SK-N-SH treated with all-trans-retinoic acid at 6 μM for 48 hours (cell line): ENCODE measurements around the gene DAB2IP.

Experiments
- CREB5 ChIP-seq: fragments of 250-450 bp; sonication (Bioruptor Pico); IDR thresholded peaks from 2 replicates; pipeline ENCODE4 v1.5.1; 2020; ENCODE audit warnings: low read depth, mild to moderate bottlenecking, moderate library complexity
- PATZ1 ChIP-seq: fragments of 250-450 bp; sonication (Bioruptor Pico); IDR thresholded peaks from 2 replicates; pipeline ENCODE4 v1.8.0; 2020; ENCODE audit warnings: mild to moderate bottlenecking, moderate library complexity, borderline replicate concordance
- PPARA ChIP-seq: fragments of 250-450 bp; sonication (Bioruptor Pico); IDR thresholded peaks from 2 replicates; pipeline ENCODE4 v1.5.0; 2020; ENCODE audit warnings: mild to moderate bottlenecking, borderline replicate concordance
- RARB ChIP-seq: fragments of 250-450 bp; sonication (Bioruptor Pico); IDR thresholded peaks from 2 replicates; pipeline ENCODE4 v1.8.0; 2021; ENCODE audit warnings: mild to moderate bottlenecking, moderate library complexity
- TSHZ2 ChIP-seq: fragments of 250-450 bp; sonication (Bioruptor Pico); IDR thresholded peaks from 2 replicates; pipeline ENCODE4 v1.5.0; 2020; ENCODE audit warnings: mild to moderate bottlenecking, moderate library complexity
- ZFP30 ChIP-seq: fragments of 450-650 bp; formaldehyde crosslinking; IDR thresholded peaks from 2 replicates; pipeline ENCODE4 v1.5.0; 2022; ENCODE audit warnings: mild to moderate bottlenecking, moderate library complexity
- ZNF70 ChIP-seq: fragments of 450-650 bp; formaldehyde crosslinking; IDR thresholded peaks from 2 replicates; pipeline ENCODE4 v1.5.0; 2020; ENCODE audit warnings: mild to moderate bottlenecking, moderate library complexity
- ZNF8 ChIP-seq: fragments of 450-650 bp; formaldehyde crosslinking; IDR thresholded peaks from 2 replicates; pipeline ENCODE4 v1.5.0; 2020; ENCODE audit warnings: mild to moderate bottlenecking, moderate library complexity

- no peak for TF ChIP-seq ZFP30 (CRISPR knock-in tag)
- TF ChIP-seq ZNF70 (CRISPR knock-in tag), result no peak
- no peak for TF ChIP-seq PATZ1 (CRISPR knock-in tag)
- no peak for TF ChIP-seq TSHZ2 (CRISPR knock-in tag)
- TF ChIP-seq RARB (CRISPR knock-in tag), result no peak
- TF ChIP-seq ZNF8, result no peak
- no peak for TF ChIP-seq CREB5 (CRISPR knock-in tag)
- TF ChIP-seq PPARA (CRISPR knock-in tag), result no peak
Observed at GRCh38 chr9:121636978-121637712, 14.3 kb upstream of the DAB2IP start.
